Fibroblast of gingiva (primary cell): Measurements from ENCODE around the gene AXIN1.

Source experiments
- DNase-seq: peaks from one replicate; pipeline ENCODE4 v3.0.0-alpha.2; 2011; ENCODE audit warnings: low read depth

AXIN1 gene

GRCh38 chr16:303760-304505, 48.6 kb downstream of the AXIN1 start:
- DNase-seq, result no peak

GRCh38 chr16:301950-302349, 50.6 kb downstream of the AXIN1 start:
- DNase-seq, result no peak

GRCh38 chr16:301235-301634, 51.3 kb downstream of the AXIN1 start:
- DNase-seq, result no peak

GRCh38 chr16:297832-298231, 54.7 kb downstream of the AXIN1 start:
- DNase-seq, result no peak

GRCh38 chr16:296806-297510, 55.6 kb downstream of the AXIN1 start:
- DNase-seq, result no peak

- DNase-seq, result no peak
These were observed 56.2 kb downstream of the AXIN1 start for GRCh38 chr16:296276-296675.

- no peak for DNase-seq
These were observed 59.3 kb downstream of the AXIN1 start for GRCh38 chr16:293043-293775.

GRCh38 chr16:291539-291938, 61.0 kb downstream of the AXIN1 start:
- no peak for DNase-seq

- DNase-seq, result no peak
These were observed 61.7 kb downstream of the AXIN1 start for GRCh38 chr16:290681-291405.

GRCh38 chr16:290015-290680, 62.4 kb downstream of the AXIN1 start:
- no peak for DNase-seq

- no peak for DNase-seq
These were observed 63.0 kb downstream of the AXIN1 start for GRCh38 chr16:289395-289997.

GRCh38 chr16:287981-288920, 64.3 kb downstream of the AXIN1 start:
- DNase-seq, result no peak

- DNase-seq, result no peak
These were observed 65.2 kb downstream of the AXIN1 start for GRCh38 chr16:287298-287811.

GRCh38 chr16:286491-287297, 65.8 kb downstream of the AXIN1 start:
- DNase-seq, result no peak

- DNase-seq, result no peak
These were observed 67.1 kb downstream of the AXIN1 start for GRCh38 chr16:285146-286055.

GRCh38 chr16:284204-285120, 68.1 kb downstream of the AXIN1 start:
- no peak for DNase-seq
